T-cell (primary cell): Measurements from ENCODE around the gene SHBG. TPM values are rescaled to one million over a fixed set of nuclear protein-coding genes. Genes with fewer than 3 reads are reported as not detected.

ENCODE experiments used
- ATAC-seq, 4 experiments: fragments of 200-7000 bp in 3 of 4; fragments of 150-1000 bp in 1 of 4; cut with Tn5 transposase; replicated peaks in 1 of 4; 1 replicate in 3 of 4; 2 replicates in 1 of 4; pipeline ENCODE4 v1.10.0; 2021; ENCODE audit warnings: moderate library complexity in 3 of 4, mild to moderate bottlenecking in 2 of 4, moderate number of reproducible peaks in 1 of 4
- CTCF ChIA-PET, 2 donors: fragments of 300-600 bp; sonication (Branson Sonifier 250); formaldehyde crosslinking; loops; one replicate each; lab custom pipeline; 2022; ENCODE audit warnings: antibody characterized with exemption in 2 of 2; lab: Charles Lee
- POLR2A ChIA-PET, 2 donors: fragments of 300-600 bp; sonication (Branson Sonifier 250); formaldehyde crosslinking; loops; one replicate each; lab custom pipeline; 2022; ENCODE audit warnings: antibody characterized with exemption in 2 of 2; lab: Charles Lee
- DNase-seq, 35 experiments: peaks; one replicate each; pipeline versions ENCODE4 v3.0.0 to v3.0.0-alpha.2; 2013 to 2023
- H3K27ac ChIP-seq: one replicate; pipeline ENCODE4 v1.5.1; 2013; ENCODE audit warnings: low read length
- H3K27me3 ChIP-seq, 2 experiments: replicated peaks in 1 of 2; 1 replicate in 1 of 2; 2 replicates in 1 of 2; pipeline versions ENCODE4 v1.6.1 to v1.7.0; 2013; ENCODE audit warnings: low read length in 1 of 2, mixed read lengths in 1 of 2; ENCODE audit not compliant: control insufficient read depth in 2 of 2, insufficient read depth in 2 of 2; ENCODE audit errors: extremely low read depth in 1 of 2
- H3K36me3 ChIP-seq, 2 donors: 1 replicate in 1 of 2; 2 replicates in 1 of 2; pipeline versions ENCODE4 v1.6.1 to v1.7.0; 2013; ENCODE audit warnings: low read length in 1 of 2; ENCODE audit not compliant: control insufficient read depth in 2 of 2, insufficient read depth in 1 of 2; ENCODE audit errors: extremely low read depth in 1 of 2
- H3K4me1 ChIP-seq, 2 experiments: 1 replicate in 1 of 2; 2 replicates in 1 of 2; pipeline versions ENCODE4 v1.6.1 to v1.7.0; 2013; ENCODE audit warnings: low read length in 2 of 2, mixed read lengths in 1 of 2; ENCODE audit not compliant: insufficient read depth in 2 of 2, control insufficient read depth in 1 of 2; ENCODE audit errors: extremely low read depth in 1 of 2
- H3K4me3 ChIP-seq, 2 donors: 1 replicate in 1 of 2; 2 replicates in 1 of 2; pipeline versions ENCODE4 v1.5.1 to v1.7.0; 2013; ENCODE audit warnings: mild to moderate bottlenecking in 2 of 2, low read length in 1 of 2, moderate library complexity in 1 of 2; ENCODE audit not compliant: control insufficient read depth in 1 of 2; ENCODE audit errors: extremely low read depth in 1 of 2
- H3K9me3 ChIP-seq: 2 replicates; pipeline ENCODE4 v1.7.0; 2013
- H3K27ac Mint-ChIP-seq, 2 donors: one replicate each; pipeline ENCODE4 v1.8.0; 2020 to 2021; ENCODE audit warnings: mild to moderate bottlenecking in 2 of 2, mixed read lengths in 2 of 2
- H3K27me3 Mint-ChIP-seq, 2 donors: one replicate each; pipeline ENCODE4 v1.8.0; 2021 to 2022; ENCODE audit warnings: mixed read lengths in 2 of 2
- H3K36me3 Mint-ChIP-seq: one replicate; pipeline ENCODE4 v1.8.0; 2021; ENCODE audit warnings: mixed read lengths
- H3K4me1 Mint-ChIP-seq, 3 donors: one replicate each; pipeline ENCODE4 v1.8.0; 2020 to 2022; ENCODE audit warnings: mixed read lengths in 3 of 3, mild to moderate bottlenecking in 1 of 3
- H3K4me3 Mint-ChIP-seq, 3 donors: one replicate each; pipeline ENCODE4 v1.8.0; 2020 to 2022; ENCODE audit warnings: mild to moderate bottlenecking in 3 of 3, mixed read lengths in 3 of 3, moderate library complexity in 3 of 3
- H3K9me3 Mint-ChIP-seq, 3 donors: one replicate each; pipeline ENCODE4 v1.8.0; 2020 to 2022; ENCODE audit warnings: mixed read lengths in 3 of 3
- WGBS: methylation state at CpG from one replicate; pipeline ENCODE4 v1.1.5; 2013; ENCODE audit warnings: missing lambda C conversion rate; ENCODE audit not compliant: insufficient coverage; 5-methylcytosine and 5-hydroxymethylcytosine counted together
- total RNA-seq, 35 experiments: library from RNA in 6 of 35; stranded (reverse) in 6 of 35; fragments of 120-200 nt in 1 of 35; gene quantifications; one replicate each; pipeline versions ENCODE4 v1.2.1 to v1.2.4 and lab custom pipeline; 2013 to 2026

The SHBG gene
- total RNA-seq, 5 donors from 2014 or later (not counting 1 experiment from before 2014, with no cell fraction given) = not detected

DNA sequence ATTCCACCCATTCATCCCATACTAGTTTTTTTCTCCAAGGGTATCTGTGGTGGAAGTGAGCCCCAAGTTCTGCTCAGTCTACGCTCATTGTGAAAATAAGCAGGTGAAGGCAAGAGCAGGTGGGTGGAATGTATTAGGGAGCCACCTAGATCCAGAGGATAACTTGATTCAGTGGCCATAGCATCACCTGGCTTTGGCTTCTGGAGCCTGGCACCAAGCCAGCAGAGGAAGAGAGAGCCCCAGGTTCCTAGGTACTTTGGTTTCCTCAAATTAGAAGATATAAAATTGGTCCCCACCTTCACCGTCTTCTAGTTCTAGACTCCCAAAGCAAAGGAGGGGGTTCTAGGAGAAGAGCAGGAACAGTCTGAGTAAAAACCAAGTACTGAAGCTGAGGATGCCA lies 19.3 kb upstream of the SHBG start:
- Mint-ChIP-seq H3K9me3 (no peaks in the 10 kb centered on the region), H3K27me3 (no peaks in the 10 kb centered on the region), H3K4me3 (no peak overlapping the region), H3K4me1 (peaks cover 50 to 52% (median 52%) of the 10 kb centered on the region in 3 donors), H3K36me3 (peaks cover 6% of the 10 kb centered on the region), H3K27ac (no peak overlapping the region)
- WGBS = 100% methylated on average over 1 of the region's 2 CpGs
- DNase-seq (no peak), ATAC-seq (no peak)
- Histone ChIP-seq H3K4me1 (peaks cover 12 to 32% of the 10 kb centered on the region in 2 experiments), H3K27ac (no peak overlapping the region), H3K4me3 (no peak overlapping the region), H3K27me3 (no peaks in the 10 kb centered on the region), H3K36me3 (peaks cover 0 to 12% of the 10 kb centered on the region in 2 donors), H3K9me3 (no peaks in the 10 kb centered on the region)
- ChIA-PET POLR2A (no interaction called here), CTCF (no interaction called here)

DNA sequence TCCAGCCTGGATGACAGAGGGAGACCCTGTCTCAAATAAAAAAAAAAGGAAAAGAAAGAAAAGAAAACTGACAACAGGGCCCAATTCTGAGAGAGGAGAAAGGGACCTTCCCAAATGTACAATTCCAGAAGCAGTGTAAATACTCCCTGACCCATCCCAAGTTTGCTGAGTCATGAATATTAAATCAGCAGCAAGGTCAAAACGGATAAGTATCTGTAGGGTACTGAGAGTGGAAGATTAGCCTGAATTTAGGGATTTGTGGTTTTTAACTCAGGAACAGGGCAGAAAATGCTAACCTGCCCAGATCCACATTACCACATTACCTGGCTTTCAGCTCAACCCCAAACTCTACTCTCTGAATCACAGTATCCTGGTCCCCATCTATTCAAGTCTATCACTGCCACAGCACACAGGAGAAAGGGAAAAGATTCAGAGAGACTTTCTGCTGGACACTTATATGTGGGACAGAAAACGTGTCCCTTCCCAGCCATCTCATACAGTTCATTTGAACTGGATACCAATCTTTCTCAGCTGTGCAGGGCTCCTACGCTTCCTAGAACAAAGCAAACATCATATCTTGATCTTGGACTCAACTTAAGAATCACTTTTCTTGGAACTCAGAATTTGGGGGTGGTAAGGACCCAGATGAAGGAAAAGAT lies 18.2 kb upstream of the SHBG start:
- no peak overlapping the region for H3K27ac Mint-ChIP-seq
- peak overlapping the region in 2 of 3 donors; percentile 82 to 91 for H3K4me3 Mint-ChIP-seq
- ChIA-PET CTCF (interaction anchor here in 1 of 2 donors (0.6 to 0.7 kb wide), 2 partner anchors 75 to 306 kb away, joined by 3 read pairs; partner anchors contain the start of gene TP53), POLR2A (interaction anchor here in 1 of 2 donors (0.6 kb wide), 2 partner anchors 74 to 797 kb away, joined by 3 to 4 read pairs; no protein-coding TSS in a partner anchor)
- no peaks in the 10 kb centered on the region for H3K27me3 ChIP-seq
- WGBS = no CpG with 5 or more reads among the region's 3 CpGs
- no peaks in the 10 kb centered on the region for H3K9me3 ChIP-seq
- peaks cover 0 to 10% of the 10 kb centered on the region in 2 donors for H3K36me3 ChIP-seq
- H3K4me1 Mint-ChIP-seq = peaks cover 42 to 47% (median 46%) of the 10 kb centered on the region in 3 donors
- H3K4me1 ChIP-seq = peaks cover 12 to 33% of the 10 kb centered on the region in 2 experiments
- H3K27ac ChIP-seq = no peak overlapping the region
- no peak for DNase-seq
- ATAC-seq = no peak
- no peaks in the 10 kb centered on the region for H3K9me3 Mint-ChIP-seq
- H3K4me3 ChIP-seq = no peak overlapping the region
- H3K36me3 Mint-ChIP-seq = no peaks in the 10 kb centered on the region
- H3K27me3 Mint-ChIP-seq = no peaks in the 10 kb centered on the region

DNA sequence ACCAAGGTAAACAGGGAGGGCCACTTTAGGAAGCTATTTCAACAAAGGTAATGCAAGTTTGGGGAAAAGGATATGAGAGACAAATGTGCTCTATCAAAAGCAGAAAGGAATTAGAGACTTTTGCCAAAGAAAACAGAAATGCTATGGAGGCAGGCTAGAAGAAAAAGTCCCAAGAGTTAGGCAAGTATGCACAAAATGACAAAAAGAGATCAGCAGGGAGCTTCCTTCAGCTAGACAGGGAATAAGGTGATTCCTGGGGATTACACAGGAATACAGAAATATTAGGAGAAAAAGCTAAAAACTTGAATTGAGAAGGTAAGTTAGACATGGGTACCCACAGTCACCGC lies 17.7 kb upstream of the SHBG start:
- WGBS = 93% methylated on average over 1 of the region's 1 CpG
- H3K36me3 ChIP-seq = peaks cover 0 to 10% of the 10 kb centered on the region in 2 donors
- H3K27me3 ChIP-seq = no peaks in the 10 kb centered on the region
- Mint-ChIP-seq H3K4me1 (peaks cover 42 to 47% (median 46%) of the 10 kb centered on the region in 3 donors), H3K27me3 (no peaks in the 10 kb centered on the region), H3K4me3 (peak overlapping the region; percentile 82 to 91 (median 85)), H3K36me3 (no peaks in the 10 kb centered on the region), H3K27ac (no peak overlapping the region), H3K9me3 (no peaks in the 10 kb centered on the region)
- no peak overlapping the region for H3K27ac ChIP-seq
- ChIA-PET POLR2A (interaction anchor here in 1 of 2 donors (0.6 kb wide), 3 partner anchors 11 to 796 kb away, joined by 3 to 5 read pairs (median 4); no protein-coding TSS in a partner anchor), CTCF (interaction anchor here in 1 of 2 donors (0.6 to 0.7 kb wide), 3 partner anchors 75 to 307 kb away, joined by 3 to 6 read pairs (median 3); partner anchors contain the start of gene TP53)
- H3K4me1 ChIP-seq = peaks cover 12 to 33% of the 10 kb centered on the region in 2 experiments
- no peak for DNase-seq
- no peak overlapping the region for H3K4me3 ChIP-seq
- H3K9me3 ChIP-seq = no peaks in the 10 kb centered on the region
- no peak for ATAC-seq

DNA sequence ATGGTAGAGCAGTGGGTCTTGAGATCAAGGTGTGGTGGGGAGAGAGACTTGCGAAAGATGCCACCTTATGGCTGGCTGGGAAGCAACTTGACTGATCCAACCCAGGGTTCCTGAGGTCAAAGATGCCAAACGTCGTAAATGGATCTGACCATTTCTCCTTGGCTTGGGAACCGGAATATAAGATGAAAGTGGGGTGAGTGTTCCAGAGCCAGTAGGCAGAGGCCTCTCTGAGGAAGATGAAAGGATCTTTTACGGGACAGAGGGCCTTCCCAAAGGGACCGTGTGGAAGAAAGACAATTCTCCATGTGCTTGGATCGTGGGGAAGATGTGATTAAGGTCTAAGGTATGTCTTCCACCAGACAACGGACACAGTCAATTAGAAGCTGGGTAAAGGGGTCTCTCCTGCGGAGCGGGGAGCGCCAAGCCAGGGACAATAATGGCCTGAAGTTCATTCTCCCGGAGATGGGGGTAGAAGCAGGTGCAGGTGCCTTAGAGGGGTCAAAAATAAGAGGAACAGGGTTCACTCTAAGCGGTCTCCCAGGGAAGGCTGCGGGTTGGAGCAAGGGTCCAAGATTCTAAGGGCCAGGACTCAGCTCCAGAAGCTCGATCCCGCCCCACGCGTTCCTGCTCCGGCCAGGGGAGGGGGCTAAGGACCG lies 16.0 kb upstream of the SHBG start:
- Histone ChIP-seq H3K9me3 (no peaks in the 10 kb centered on the region), H3K27ac (peak overlapping the region; percentile 58), H3K36me3 (peaks cover 0 to 10% of the 10 kb centered on the region in 2 donors), H3K27me3 (no peaks in the 10 kb centered on the region), H3K4me3 (peak overlapping the region; percentile 77 to 78), H3K4me1 (peaks cover 12 to 31% of the 10 kb centered on the region in 2 experiments)
- CTCF ChIA-PET = interaction anchor here in 1 of 2 donors (1.2 to 2.8 kb wide), 4 partner anchors 14 to 74 kb away, joined by 3 to 36 read pairs (median 16); partner anchors contain the start of genes MPDU1, SAT2, TP53 and WRAP53
- 5% methylated on average over 17 of the region's 20 CpGs for WGBS
- Mint-ChIP-seq H3K4me1 (peaks cover 41 to 45% (median 42%) of the 10 kb centered on the region in 3 donors), H3K9me3 (no peaks in the 10 kb centered on the region), H3K27ac (peak overlapping the region; percentile 69 to 71), H3K36me3 (no peaks in the 10 kb centered on the region), H3K27me3 (no peaks in the 10 kb centered on the region), H3K4me3 (peak overlapping the region; percentile 82 to 91 (median 85))
- POLR2A ChIA-PET = interaction anchor here in 1 of 2 donors (1.0 kb wide), 1 partner anchor 29 kb away, joined by 3 read pairs; no protein-coding TSS in a partner anchor
- ATAC-seq (no peak), DNase-seq (peak in 1 of 35 experiments; percentile 24)

DNA sequence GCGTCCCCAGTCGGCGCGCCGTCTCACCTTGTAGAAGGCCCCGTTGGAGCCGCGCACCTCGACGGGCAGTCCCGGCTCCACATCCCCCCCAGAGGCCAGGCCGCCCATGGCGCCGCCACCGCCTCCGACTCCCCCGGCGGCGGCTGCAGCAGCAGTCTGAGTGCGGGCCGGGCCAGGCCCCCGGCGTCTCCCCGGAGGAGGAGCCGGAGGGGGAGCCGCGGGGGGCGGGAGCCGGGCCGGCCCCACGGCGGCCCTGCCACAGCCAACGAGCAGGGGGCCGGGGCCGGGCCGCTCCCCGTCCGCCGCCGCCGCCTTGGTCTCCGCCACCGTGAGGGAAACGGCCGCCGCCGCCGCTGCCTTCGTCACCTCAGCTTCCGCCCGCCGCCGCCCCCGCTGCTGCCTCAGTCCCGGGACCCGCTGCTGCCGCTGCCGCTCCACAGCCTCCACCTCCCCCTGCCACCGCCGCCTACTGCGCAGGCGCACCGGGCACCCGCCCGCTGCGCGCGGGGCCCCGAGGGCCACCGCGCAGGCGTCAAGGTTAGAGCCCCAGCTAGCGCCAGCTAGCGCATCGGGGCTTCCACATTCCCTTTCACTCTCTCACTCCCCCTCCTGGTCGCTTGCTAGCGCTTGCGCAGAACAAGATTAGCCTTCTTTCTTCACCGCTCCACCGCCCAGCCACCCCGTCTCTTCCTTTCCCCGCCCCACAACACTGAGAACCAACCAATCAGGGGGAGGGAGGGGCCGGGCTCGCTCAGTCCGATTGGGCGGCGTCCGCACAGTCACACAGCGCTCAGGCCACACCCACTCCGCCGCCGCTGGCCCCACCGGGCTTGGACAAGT lies 15.3 kb upstream of the SHBG start, which contains the start of gene FXR2:
FXR2 (minus strand) TSS at position 473 of the 840 bp plus-strand sequence; CDS start at position 108, 365 bp downstream.
- Mint-ChIP-seq H3K36me3 (no peaks in the 10 kb centered on the region), H3K4me3 (peak within 1 kb of the TSS; percentile 87 to 91 (median 89)), H3K4me1 (peaks cover 37 to 41% (median 39%) of the 10 kb centered on the region in 3 donors), H3K27ac (peak within 1 kb of the TSS; percentile 93 to 97), H3K9me3 (no peaks in the 10 kb centered on the region), H3K27me3 (no peaks in the 10 kb centered on the region)
- Histone ChIP-seq H3K27me3 (no peaks in the 10 kb centered on the region), H3K36me3 (peaks cover 0 to 10% of the 10 kb centered on the region in 2 donors), H3K4me3 (peak within 1 kb of the TSS; percentile 77 to 78), H3K9me3 (no peaks in the 10 kb centered on the region), H3K27ac (peak within 1 kb of the TSS; percentile 65), H3K4me1 (peaks cover 12 to 31% of the 10 kb centered on the region in 2 experiments)
- WGBS = under 1% methylated on average over 87 of the region's 93 CpGs
- CTCF ChIA-PET = interaction anchor here (0.6 to 2.8 kb wide), 13 partner anchors 13 to 259 kb away, joined by 3 to 36 read pairs (median 3); partner anchors contain the start of genes TP53 (in 2 of the 2), KDM6B (in 1 of the 2), MPDU1 (in 1 of the 2) and SAT2 (in 1 of the 2)
- ATAC-seq (peak; percentile 88 to 89 (median 88)), DNase-seq (peak; percentile 93 to 100 (median 99))
- POLR2A ChIA-PET = interaction anchor here (0.5 to 1.0 kb wide), 5 partner anchors 24 to 211 kb away, joined by 3 to 6 read pairs (median 3); partner anchors contain the start of genes ATP1B2 (in 1 of the 2) and TMEM256 (in 1 of the 2)
